GM18907 (cell line): ENCODE results near the gene NTM.

Experiments
- ATAC-seq: cut with Tn5 transposase; IDR thresholded peaks from one replicate; pipeline ENCODE4 v1.9.1; 2021; ENCODE audit warnings: mild to moderate bottlenecking, moderate library complexity; ENCODE audit not compliant: unreplicated experiment

The NTM gene

DNA sequence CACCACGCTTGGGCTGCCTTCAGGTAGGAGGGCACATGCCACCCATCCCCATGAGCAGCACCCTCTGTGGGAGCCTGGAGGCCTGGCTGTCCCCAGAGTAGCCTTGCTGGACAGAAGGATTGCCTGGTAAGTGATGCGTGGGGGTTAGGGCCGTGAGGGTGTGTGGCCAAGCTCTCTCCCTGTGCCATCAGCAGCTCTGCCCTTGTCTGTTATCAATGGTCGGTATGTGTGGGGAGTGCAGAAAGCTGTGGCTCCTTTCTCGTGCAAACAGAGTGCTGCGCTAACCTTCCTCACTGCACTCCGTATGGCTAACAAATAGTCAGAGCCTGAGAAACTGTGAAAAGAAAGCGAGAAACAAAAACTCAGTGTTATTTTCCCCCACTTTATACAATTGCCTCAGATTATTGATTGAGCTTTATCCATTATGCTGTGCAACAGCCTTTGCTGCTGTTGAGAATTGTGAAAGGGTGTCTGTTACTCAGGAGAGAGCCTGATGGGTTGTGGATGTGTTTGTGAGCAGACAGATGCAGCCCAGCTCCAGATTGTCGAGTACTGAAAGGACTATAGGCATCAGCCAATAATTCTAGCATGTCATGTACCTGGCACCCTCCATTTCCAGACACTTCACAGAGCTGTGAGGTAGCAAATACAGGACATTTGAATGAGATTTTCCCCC is 432.2 kb downstream of the NTM start:
- ATAC-seq, result no peak

DNA sequence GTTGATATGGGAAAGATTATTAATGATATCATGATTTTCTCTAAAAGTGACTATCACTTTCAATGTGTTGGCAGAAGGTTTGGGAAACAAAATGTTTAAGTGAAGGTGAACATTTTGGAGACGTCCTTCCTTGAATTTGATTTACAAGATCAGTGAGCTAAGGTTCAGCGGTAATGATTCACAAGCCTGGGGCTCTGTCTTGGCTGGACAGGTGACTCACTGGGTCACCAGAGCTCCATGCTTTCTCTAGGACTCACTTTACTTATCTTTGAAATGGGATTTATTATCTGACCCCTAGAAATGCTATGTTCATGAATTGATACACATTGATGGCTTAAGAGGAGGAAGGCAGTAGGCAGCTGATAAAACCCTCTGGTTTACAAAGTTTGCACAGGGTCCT is 437.5 kb downstream of the NTM start:
- no peak for ATAC-seq

DNA sequence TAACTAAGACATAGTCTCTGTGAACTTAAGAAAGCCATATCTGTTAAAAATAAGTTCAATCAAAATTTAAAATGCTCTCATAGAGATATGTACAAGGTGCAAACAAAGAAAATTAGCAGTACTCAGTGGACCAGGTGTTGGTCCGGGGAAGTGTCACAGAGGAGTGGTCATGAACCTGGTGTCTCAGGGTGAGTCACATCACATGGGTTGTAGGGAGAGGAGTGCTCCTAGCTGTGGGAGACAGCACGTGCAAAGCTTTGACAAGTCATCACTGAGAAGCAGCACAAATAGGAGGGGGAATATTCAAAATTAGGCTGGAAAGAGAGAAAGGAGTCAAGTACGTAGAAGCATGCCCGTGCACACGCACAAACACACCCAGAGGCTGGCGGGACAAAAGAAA is 438.1 kb downstream of the NTM start:
- no peak for ATAC-seq

DNA sequence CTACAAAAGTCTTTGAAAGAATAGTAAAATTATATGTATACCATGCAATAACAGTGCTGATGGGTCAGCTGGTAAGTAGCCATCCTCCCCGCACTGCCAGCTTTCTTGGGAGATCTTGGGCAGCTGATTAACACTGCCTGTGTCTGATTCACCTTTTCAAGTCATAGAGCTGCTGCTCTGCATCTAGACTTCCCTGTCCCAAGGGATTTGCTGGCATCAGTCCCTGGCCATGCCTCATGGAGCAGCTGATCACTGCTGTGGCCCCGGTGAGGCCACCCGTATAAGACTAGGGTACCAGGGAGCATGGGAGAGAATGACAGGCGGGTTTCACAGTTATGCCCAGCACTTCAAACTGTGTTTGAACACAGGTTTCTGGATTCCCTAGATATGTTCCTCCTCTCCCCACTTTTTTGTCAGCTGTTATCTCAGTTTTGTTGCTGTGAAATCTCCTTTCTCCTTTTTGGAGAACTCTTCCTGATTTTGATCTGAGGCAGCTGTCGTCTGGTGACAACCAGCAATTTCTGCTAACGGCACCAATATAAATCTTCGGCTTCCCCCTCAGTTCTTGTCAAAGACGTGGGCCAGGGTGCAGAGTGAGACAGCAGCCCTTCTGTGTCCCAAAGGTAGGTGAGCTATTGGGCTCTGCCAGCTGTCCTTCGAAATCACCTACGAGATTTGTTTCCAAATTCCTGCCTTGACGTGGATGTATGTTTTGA is 438.9 kb downstream of the NTM start:
- ATAC-seq, result no peak

DNA sequence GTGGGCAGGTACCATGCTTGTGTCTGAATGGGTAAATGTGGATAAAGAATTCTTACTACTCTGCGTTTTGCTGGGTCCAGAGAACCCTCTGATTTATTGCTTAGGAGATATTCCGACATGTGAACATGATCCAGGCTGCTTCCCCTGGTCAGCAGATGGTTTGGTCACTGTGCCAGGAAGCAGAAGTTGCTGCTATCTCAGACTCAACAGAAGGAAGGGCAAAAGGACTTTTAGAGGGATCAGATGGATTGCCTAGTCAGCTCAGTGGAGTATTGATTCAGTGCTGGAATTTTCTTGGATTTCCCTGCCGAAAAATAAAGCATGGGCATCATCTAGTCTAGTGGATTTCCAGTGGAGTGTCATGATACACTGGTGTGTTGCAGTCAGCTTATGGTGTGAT is 440.1 kb downstream of the NTM start:
- ATAC-seq, result no peak

DNA sequence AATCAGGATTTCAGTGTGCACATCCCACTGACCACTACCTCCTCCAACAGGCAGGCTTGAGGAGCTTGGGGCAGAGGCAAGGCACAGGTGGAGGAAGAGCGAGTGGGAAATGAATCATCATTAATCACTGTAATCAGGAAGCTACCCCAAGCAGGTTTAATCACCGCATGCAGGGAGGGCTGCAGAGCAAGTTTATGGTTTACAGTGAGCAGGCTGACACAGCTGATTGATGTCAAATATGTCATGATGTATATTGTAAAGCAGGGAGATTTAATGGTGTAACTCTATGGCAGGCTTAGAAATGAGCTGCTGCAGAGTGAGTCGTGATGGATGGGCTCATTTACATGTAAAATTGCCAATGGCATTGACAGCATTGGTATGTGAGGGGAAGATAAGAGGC is 441.0 kb downstream of the NTM start:
- ATAC-seq, result no peak

DNA sequence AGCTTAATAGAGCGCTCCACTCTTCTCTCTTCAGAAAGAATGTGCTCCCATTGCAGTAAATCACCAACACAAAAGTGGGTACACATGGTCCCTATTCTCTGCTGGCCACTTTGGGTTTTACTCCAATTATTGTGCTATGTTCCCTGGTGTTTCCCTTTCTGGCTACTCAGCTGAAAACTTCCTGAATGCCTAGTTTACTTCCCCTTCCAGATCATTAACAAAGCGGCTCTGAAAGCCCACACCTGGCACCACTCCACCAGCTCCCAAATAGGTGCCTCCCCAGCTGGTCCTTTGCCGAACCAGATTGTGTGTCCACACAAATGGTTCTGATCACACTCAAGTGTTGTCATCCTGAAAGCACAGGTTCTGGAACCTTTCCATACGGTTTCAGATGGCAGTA is 443.7 kb downstream of the NTM start:
- no peak for ATAC-seq

DNA sequence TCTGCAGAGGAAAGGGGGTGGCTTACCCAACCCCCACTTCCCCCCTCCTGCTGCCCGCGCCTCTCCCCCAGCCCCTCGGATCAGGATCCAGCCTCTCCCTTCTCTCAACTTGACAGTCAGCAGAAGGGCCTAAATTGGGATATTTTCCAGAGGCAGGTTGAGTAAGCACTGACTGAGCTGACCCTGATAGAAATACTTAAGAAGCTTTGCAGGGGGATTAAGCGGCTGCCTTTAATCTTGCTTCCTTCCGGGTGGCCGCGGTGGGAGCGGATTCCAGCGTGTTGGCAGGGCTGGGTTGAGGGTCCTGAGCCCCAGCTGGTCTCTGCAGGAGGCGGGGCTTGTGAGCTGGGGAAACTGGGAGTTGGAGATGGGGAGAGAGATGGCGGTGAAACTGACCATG is 445.2 kb downstream of the NTM start:
- ATAC-seq, result no peak

DNA sequence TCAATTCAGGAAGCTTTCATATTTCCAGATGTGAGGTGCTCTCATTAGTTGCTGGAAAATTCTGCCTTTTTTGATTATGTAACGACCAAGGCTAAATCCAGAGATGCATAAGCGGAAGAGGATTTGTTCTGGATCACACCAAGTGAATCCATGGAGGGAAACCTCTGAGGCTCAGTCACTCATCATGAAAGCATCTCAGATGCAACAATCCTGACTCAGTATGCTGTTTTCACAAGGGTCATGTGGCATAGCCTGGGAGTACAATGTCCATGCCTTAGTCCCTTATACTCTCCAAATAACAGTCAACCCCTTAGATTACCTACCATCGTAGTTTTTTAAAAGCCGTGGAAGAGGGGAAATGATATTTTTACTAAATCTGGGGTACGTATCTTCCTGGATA is 445.6 kb downstream of the NTM start:
- no peak for ATAC-seq

DNA sequence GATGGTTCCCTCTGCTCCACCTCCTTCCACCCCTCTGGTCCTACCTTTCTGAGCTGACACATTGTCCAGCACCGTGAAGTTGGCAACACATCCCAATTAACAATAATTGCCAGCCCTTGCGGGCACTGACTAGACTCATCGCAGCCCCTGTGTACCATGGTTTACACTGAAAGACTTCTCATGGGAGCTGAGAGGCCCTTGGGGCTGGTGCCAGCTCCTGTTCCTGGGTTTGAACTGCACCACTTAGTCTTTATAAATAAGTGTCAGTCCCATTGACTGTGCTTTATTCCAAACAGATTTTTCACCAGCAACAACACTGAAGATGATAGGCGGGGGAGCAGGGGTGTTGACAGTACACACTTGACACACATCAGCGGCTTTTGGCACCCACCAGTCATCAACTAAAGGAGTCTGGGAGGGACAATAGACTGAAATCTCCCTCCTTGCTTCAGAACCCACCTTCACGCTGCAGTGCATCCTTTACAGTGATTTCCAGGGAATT is 447.3 kb downstream of the NTM start:
- ATAC-seq, result no peak

DNA sequence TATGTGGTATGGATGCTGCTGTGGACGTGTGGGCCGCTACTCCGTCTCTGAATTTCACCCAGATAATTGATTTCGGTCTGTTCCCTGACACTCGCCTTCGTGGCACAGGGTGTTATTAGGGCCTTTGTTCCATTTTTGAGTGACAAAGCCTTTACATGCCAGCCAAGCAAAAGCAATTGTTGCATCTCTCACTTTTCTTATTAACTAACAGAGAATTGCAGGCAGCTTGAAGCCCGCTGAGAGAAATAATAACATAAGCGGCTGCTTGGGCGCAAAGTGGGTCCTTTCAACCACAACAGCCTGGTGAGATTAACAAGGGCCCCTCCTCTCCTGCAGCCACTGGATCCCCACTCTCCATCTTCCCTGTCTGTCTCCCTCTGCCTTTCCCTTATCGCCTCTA is 449.4 kb downstream of the NTM start:
- no peak for ATAC-seq

DNA sequence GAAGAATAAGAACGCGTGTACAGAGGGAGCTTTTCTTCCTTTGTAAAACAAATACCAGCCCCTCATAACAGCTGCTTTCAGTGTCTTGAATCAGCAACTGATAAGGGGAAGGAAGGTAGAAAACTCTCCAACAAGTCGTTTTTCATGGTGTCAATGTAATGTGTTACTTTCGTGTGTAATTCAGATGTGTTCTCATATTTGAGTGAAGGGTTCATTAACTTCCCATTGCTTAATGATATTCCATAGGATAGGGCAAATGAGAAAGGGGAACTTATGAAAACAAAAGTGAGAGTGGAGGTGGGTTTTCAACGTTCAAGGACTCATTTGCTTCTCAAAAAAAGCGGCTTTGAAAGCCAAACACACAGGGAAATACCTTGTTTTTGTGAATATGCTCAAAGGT is 452.1 kb downstream of the NTM start:
- ATAC-seq, result no peak

DNA sequence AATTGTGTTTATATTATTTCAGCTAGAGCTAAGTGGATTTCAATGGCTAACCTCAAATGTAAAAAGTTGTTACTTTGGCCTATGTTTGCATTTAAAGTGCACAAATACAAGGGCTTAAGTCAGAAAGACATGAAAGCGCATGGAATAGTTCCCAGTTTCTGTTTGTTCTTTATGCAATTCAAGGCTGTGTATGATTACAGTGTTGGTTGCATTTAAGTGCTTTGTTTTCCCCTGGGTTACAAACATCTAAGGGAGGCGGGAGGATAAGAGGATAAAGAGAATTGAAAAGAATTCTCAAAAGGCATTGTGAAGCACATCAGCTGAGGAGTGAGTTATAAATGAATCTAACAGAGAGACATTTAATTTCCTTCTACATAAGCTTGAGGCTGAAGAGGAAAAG is 453.4 kb downstream of the NTM start:
- no peak for ATAC-seq

DNA sequence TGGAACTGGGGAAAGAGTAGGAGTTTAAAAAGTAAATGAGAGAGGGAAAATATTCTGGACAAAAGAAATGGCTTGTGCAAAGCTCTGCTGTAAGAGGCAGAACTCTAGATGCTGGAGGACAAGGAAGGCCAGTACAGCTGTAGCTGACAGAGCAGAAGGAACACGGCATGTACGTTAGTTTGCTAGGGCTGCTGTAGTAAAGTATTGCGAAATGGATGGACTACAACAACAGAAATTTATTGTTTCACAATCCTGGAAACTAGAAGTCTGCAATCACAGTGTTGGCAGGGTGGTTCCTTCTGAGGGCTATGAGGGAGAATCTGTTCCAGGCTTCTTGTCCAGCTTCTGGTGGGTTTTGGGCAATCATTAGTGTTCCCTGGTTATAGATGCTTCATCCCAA is 454.4 kb downstream of the NTM start:
- no peak for ATAC-seq

DNA sequence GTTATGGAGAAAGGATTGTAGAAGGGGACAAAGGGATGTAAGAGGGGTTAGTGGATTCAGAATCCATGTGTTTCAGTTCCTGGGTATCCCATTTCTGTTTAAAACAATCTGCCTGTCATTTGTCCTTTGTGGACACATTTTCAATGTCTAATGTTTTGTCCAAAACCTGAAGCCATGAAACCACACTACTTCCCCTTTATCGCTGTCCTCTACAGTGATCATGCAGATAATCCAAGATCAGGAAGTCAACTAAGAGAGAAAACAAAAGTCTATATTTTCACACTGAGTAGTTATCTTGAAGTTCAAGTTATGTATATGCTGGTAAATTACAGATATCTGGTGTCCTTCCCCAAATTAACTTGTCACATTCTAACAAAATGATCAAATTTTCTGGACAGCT is 457.0 kb downstream of the NTM start:
- no peak for ATAC-seq

DNA sequence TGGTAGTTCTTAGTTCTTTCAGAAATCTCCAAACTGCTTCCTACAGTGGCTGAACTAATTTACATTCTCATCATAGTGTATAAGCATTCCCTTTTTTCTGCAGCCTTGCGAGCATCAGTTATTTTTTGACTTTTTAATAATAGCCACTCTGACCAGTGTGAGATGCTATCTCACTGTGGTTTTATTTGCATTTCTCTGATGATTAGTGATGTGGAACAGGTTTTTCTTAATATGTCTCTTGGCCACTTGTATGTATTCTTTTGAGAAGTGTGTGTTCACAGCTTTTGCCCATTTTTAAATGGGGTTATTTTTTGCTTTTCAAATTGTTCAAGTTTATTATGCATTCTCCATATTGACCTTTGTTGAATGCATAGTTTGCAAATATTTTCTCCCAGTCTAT is 459.3 kb downstream of the NTM start:
- no peak for ATAC-seq

DNA sequence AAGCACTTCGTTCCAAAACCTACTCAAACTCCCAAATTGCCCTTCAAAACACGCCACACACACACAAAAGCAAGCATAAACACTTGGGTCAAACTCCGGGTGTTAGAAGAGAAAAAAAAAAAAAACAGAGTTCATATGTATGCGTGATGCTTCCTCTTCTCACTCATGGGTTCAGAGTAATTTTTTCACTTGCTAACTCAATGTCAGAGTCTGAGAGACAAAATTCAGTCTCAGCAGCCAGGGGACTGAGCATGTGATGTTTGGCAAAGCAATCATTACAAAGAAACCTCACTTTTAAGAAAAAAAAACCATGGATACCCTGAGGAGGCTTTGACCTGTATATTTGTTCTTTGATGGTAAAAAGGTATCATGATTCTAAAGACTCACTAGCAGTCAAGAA is 461.7 kb downstream of the NTM start:
- no peak for ATAC-seq

DNA sequence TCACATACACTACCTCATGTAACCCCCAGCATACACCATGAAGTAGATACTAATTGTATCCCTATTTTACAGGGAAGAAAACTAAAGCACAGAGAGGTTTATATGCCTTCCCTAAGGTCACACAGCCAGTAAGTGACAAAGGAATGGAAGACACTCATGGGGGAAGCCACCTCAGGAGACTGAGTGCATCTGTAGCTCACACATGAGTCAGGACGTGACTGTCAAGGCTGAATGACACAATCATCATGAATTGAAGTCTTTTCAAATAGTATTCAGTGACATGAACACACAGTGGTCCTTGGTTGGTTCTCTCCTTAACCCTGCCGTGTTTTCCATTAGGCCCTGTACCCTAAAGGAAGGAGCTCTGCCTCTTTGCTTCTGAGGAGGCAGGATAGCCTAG is 463.0 kb downstream of the NTM start:
- no peak for ATAC-seq

DNA sequence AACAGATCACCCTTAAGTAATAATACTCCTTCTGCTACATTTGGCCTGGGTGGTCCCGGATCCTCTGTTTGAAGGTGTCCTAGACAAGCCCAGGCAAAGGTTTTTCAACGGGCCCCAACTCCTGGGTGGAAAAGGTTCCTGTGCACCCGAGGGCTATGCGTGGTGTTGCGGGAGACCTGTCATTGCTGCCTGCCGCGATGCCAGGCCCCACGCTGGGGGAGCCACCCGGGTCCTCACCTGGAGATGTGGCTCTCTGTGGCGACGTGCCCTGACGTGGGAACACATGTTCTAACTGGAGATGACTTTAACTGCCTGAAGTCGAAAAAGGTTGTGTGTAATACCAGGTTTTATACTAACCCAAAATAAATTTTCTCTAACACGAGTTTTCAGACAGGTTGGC is 467.1 kb downstream of the NTM start:
- no peak for ATAC-seq

DNA sequence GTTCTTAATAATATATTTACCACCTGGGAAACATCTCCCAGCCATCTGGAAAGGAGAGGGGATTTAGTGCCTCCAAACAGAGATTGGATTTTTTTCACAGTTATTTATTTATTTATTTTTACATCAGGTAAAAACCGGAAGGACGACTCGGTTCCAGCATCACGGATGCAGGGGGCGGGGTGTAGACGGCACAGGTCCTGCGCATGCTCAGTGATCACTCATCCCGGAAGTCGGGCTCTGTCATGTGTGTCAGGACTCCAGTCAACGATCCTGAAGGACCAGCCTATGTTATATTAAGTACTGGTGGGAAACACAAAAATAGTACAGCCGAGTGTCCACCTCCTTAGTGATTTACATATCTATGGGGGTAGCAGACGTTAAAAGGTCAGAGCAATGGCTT is 467.6 kb downstream of the NTM start:
- ATAC-seq, result no peak

DNA sequence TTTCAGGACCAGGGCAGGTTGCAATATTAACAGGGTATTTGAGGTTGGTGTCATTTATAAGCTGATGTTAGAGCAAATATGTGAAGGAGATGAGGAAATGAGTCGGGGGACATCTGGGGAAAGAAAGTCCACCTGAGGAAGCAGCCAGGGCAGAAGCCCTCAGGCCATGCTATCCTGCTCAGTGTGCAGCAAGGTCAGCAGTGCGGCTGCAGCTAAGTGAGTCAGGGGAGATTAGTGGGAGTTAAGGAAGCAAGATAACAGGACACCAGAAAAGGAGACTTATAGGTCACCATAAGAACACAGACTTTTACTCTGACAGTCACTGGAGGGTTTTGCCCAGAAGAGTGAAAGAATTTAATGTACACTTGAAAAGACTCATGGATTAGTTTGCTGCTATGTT is 468.9 kb downstream of the NTM start:
- no peak for ATAC-seq

DNA sequence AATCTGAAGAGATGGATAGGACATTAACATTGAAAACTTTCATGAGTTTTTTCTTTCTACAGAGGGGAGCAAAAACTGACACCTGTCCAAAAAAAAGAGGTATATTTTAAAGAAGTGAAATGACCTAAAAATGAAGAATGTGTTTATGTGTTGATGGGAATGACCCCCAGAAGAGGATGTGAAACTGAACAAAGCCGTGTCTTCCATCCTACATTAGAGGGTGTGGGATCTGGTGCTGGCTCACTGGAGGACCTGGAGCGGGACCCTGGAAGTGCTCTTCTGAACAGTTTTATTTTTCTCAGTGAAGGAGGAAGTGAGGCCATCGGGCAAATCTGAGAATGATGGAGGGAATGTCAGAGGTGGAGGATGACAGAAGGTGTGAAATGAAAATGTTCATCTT is 470.1 kb downstream of the NTM start:
- no peak for ATAC-seq

DNA sequence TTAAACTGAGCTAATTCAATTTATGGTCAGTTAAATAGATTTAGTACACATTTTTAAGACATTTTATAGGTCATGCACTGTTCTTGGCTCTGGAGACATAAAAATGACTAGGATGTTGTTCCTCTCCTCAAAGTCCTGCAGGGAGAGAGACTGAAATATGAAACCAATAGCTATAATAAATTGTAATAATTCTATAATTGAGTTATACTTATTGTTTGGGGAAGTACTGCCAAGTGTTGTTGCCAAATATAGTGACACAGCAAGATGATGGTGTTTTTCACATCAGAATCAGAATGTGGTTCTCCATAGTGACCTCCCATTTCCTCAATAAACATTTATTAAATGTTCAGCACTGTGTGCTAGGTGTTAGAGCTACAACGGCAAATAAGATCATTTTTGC is 470.6 kb downstream of the NTM start:
- no peak for ATAC-seq
